ENCODE results near the gene IPO9.

DNA sequence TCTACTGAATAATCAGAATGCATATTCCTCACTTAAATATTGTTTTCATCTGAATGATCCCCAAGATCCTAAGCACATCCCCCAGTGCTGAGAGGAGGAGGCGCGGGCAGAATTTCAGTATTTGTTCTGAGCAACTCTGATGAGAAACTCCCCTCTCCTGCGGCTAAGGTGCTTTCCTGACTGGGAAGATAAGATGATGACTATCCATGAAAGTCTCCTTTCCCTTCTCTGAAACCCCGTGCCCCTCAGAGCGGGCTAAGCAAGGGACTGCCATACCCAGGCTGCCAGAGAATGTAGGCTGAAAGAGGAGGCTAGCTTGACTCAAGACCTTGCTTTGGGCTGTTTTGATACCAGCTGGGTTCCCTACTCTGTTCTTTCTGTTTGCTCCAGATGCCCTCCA is 39.7 kb upstream of the IPO9 start:
- TF ChIP-seq SMC3 (IDR thresholded peaks at IDR 0.05; ENCODE audit: borderline replicate concordance, low read length) (no peak), HDAC6 (IDR thresholded peaks at IDR 0.05; ENCODE audit: unreplicated experiment) (no peak), NRF1 (conservative IDR thresholded peaks at IDR 0.05; ENCODE audit: low read depth, low read length) (no peak), EZH2 (IDR thresholded peaks at IDR 0.05; ENCODE audit: borderline replicate concordance, control insufficient read depth, low read depth, low read length) (no peak), NFYB (IDR thresholded peaks at IDR 0.05; ENCODE audit: insufficient read depth, low read depth, low read length) (no peak)
- TF ChIP-seq, protein P1, sequence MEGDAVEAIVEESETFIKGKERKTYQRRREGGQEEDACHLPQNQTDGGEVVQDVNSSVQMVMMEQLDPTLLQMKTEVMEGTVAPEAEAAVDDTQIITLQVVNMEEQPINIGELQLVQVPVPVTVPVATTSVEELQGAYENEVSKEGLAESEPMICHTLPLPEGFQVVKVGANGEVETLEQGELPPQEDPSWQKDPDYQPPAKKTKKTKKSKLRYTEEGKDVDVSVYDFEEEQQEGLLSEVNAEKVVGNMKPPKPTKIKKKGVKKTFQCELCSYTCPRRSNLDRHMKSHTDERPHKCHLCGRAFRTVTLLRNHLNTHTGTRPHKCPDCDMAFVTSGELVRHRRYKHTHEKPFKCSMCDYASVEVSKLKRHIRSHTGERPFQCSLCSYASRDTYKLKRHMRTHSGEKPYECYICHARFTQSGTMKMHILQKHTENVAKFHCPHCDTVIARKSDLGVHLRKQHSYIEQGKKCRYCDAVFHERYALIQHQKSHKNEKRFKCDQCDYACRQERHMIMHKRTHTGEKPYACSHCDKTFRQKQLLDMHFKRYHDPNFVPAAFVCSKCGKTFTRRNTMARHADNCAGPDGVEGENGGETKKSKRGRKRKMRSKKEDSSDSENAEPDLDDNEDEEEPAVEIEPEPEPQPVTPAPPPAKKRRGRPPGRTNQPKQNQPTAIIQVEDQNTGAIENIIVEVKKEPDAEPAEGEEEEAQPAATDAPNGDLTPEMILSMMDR (IDR thresholded peaks at IDR 0.05 in 2 of 3, conservative IDR thresholded peaks at IDR 0.05 in 1 of 3; ENCODE audit: control insufficient read depth in 2 of 3, extremely low read depth in 1 of 3, insufficient read depth in 1 of 3, low read depth in 3 of 3, low read length in 3 of 3): no peak

All from GM12878 (cell line).